ENCODE results near the gene CTSW.

DNA sequence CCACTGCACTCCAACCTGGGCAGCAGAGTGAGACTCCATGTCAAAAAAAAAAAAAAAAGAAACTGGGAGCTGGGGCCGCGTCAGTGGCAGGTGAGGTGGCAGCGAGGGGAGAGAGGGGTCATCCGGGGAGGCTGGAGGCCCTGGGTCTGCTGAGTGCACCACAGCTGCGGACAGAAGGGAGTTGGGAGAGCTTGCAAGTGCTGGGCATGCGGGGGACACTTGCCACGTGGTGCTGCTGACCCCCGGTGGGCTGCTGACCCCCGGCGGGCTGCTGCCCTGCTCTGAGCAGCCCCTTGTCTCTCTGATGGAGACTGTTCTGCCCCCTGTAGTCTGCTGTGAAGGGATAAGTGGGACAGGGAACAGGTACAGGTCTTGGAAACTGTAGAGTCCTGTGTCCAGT lies 42.2 kb downstream of the CTSW start:
- no peak for TF ChIP-seq POLR2A (IDR thresholded peaks at IDR 0.05)
- TF ChIP-seq CTCF (IDR thresholded peaks at IDR 0.05): no peak

All from thyroid gland (tissue), 4 donors.